ENCODE data around the gene KRT75. TPM values are rescaled to one million over a fixed set of nuclear protein-coding genes. Genes with fewer than 3 reads are reported as not detected.

KRT75 gene
- total RNA-seq, 1 experiment from 2014 or later, result not detected

DNA sequence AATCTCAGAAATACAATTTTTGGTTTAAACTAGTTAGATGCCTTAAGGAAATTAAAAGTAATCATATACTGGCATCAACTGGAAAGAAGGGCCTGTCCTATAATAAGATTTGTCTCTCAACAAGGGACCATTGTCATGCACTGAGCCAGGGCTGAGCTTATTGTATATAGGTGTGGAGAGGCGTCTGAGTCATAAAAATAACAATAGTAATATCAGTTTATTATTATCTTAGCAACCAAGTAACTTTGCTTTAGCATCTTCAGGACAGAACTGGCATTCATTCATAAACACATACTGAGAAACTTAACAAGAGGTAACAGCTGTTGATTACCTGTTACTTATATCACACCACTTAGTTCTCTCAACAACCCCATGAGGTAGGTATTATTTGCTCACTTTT is 7.1 kb downstream of the KRT75 start:
- Mint-ChIP-seq H3K4me1 (peaks cover 9 to 13% of the 10 kb centered on the region in 2 experiments; a peak in 3 of 4 replicates), H3K27me3 (ENCODE audit: low read depth) (peaks cover 38% of the 10 kb centered on the region), H3K36me3 (ENCODE audit: insufficient read depth in 1 of 3, low read depth in 3 of 3) (no peaks in the 10 kb centered on the region), H3K27ac (no peak overlapping the region), H3K4me3 (no peak overlapping the region), H3K9me3 (no peaks in the 10 kb centered on the region)
- Histone ChIP-seq H4K8ac (replicated peaks; ENCODE audit: insufficient read length, low read depth, low read length) (no peak overlapping the region), H2BK120ac (ENCODE audit: low read depth, low read length, poor library complexity, severe bottlenecking) (no peak overlapping the region), H3K23me2 (ENCODE audit: insufficient read length, low read depth, low read length, poor library complexity, severe bottlenecking) (no peaks in the 10 kb centered on the region), H3K9ac (ENCODE audit: extremely low read depth, insufficient read length, low read length) (no peak overlapping the region), H3K79me2 (ENCODE audit: insufficient read depth, low read length) (no peaks in the 10 kb centered on the region), H3K4me2 (ENCODE audit: insufficient read depth, insufficient read length, low read length) (no peak overlapping the region), H3K27me3 (ENCODE audit: insufficient read depth, low read length) (no peaks in the 10 kb centered on the region), H3K14ac (ENCODE audit: insufficient read depth, low read length) (no peak overlapping the region), H3T11ph (ENCODE audit: low read length) (no peak overlapping the region), H3K18ac (ENCODE audit: insufficient read length, low read depth, low read length) (no peak overlapping the region), H3K4me1 (ENCODE audit: insufficient read depth, low read length) (no peaks in the 10 kb centered on the region), H3K4ac (ENCODE audit: low read depth, low read length) (no peak overlapping the region), H2BK5ac (ENCODE audit: insufficient read length, low read length) (no peak overlapping the region), H2BK15ac (ENCODE audit: low read depth, low read length) (no peak overlapping the region), H3K9me3 (ENCODE audit: control insufficient read depth, low read depth, low read length) (no peaks in the 10 kb centered on the region), H3K23ac (ENCODE audit: insufficient read length, low read depth, low read length) (no peak overlapping the region), H4K20me1 (ENCODE audit: control insufficient read depth, insufficient read depth, insufficient read length) (no peaks in the 10 kb centered on the region), H2BK20ac (ENCODE audit: low read depth, low read length, poor library complexity, severe bottlenecking) (no peak overlapping the region), H4K5ac (ENCODE audit: insufficient read length, low read depth, low read length) (no peak overlapping the region), H4K91ac (ENCODE audit: insufficient read length, low read depth, low read length) (no peak overlapping the region), H2AK5ac (ENCODE audit: insufficient read length, low read length) (no peak overlapping the region), H3K56ac (ENCODE audit: insufficient read length, low read depth, low read length) (no peak overlapping the region), H2AFZ (ENCODE audit: low read length) (no peak overlapping the region), H2BK12ac (ENCODE audit: insufficient read length, low read depth, low read length) (no peak overlapping the region), H3K27ac (ENCODE audit: insufficient read length, low read depth, low read length) (no peak overlapping the region), H3K79me1 (ENCODE audit: insufficient read depth, low read depth, low read length, poor library complexity, severe bottlenecking) (no peaks in the 10 kb centered on the region)
- WGBS (ENCODE audit: extremely low coverage, insufficient read length, low lambda C conversion rate), result no CpG with 5 or more reads among the region's 1 CpG
- no peak for DNase-seq
- TF ChIP-seq CTCF (conservative IDR thresholded peaks at IDR 0.05), result no peak
